ENCODE results near the gene FOXK2.

DNA sequence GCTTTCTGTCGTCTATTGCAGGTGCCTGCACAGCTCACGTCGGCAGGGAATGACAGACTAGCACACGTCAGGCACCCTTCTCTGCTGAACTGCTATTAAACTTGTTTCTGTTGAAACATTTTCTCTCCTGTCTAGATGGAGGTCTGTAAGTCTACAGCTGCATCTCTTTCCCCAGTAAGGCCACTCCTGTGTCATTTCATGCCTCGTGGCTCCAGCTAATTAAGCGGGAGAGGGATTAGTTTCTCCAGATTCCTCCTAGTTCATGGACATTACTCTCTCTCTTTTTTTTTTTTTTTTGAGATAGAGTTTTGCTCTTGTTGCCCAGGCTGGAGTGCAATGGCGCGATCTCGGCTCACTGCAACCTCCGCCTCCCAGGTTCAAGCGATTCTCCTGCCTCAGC lies 54.5 kb downstream of the FOXK2 start:
- no peak for TF ChIP-seq CTCF (IDR thresholded peaks at IDR 0.05)
- TF ChIP-seq POLR2AphosphoS5 (IDR thresholded peaks at IDR 0.05): no peak

All from breast epithelium (tissue), 3 donors.